Measurements from ENCODE around the gene WDR73.

GRCh38 chr15:84611631-84612030 is 42.5 kb downstream of the WDR73 start:
- TF ChIP-seq MAX (IDR thresholded peaks at IDR 0.05) (no peak), CTCF (IDR thresholded peaks at IDR 0.05; ENCODE audit: control extremely low read depth in 1 of 3, insufficient read depth in 1 of 3, low read depth in 1 of 3, low read length in 3 of 3) (no peak), POLR2AphosphoS5 (IDR thresholded peaks at IDR 0.05; ENCODE audit: low read depth, low read length) (no peak), POLR2A (IDR thresholded peaks at IDR 0.05; ENCODE audit: control extremely low read depth in 1 of 2, low read depth in 2 of 2, low read length in 2 of 2) (no peak), TAF1 (IDR thresholded peaks at IDR 0.05; ENCODE audit: low read depth, low read length) (no peak), SP1 (IDR thresholded peaks at IDR 0.05; ENCODE audit: low read depth, low read length) (no peak), EP300 (IDR thresholded peaks at IDR 0.05; ENCODE audit: borderline replicate concordance in 1 of 2, low read depth in 2 of 2, low read length in 2 of 2) (no peak), CHD2 (IDR thresholded peaks at IDR 0.05; ENCODE audit: low read length) (no peak), RBBP5 (IDR thresholded peaks at IDR 0.05; ENCODE audit: borderline replicate concordance, low read depth, low read length) (no peak), NRF1 (IDR thresholded peaks at IDR 0.05; ENCODE audit: low read depth, low read length) (no peak)
